Tracheal epithelial cell (primary cell): ENCODE measurements around the gene CDC42BPG. TPM values are rescaled to one million over a fixed set of nuclear protein-coding genes. Genes with fewer than 3 reads are reported as not detected.

Experiments used
- total RNA-seq: library from RNA; depleted of rRNA; stranded (reverse); fragments of >200 nt; gene quantifications from 2 replicates; pipeline ENCODE4 v1.2.1, GENCODE V29; 2014

The CDC42BPG gene
- 12.0 and 17.1 TPM in 2 replicates for total RNA-seq

GRCh38 chr11:64844330-64845128, at the start of gene CDC42BPG:
Gene CDC42BPG (minus strand): TSS chr11:64844653. CDS start chr11:64844569, 84 bp downstream.

GRCh38 chr11:64878494-64879243, 34.2 kb upstream of the CDC42BPG start, which contains the start of gene EHD1:
Gene EHD1 (minus strand): TSS chr11:64878621. CDS start chr11:64878464, 157 bp downstream.

GRCh38 chr11:64810271-64810890, 34.1 kb downstream of the CDC42BPG start, which contains the start of gene MEN1:
Gene MEN1 (minus strand): TSS chr11:64810551. CDS start chr11:64810109, 442 bp downstream.

GRCh38 chr11:64803158-64803845, 41.2 kb downstream of the CDC42BPG start, which contains the start of gene MAP4K2:
Gene MAP4K2 (minus strand): TSS chr11:64803214. CDS start chr11:64803149, 65 bp downstream.

GRCh38 chr11:64778473-64779298, 65.8 kb downstream of the CDC42BPG start, which contains the start of gene SF1:
Gene SF1 (minus strand): TSS chr11:64778542. CDS start chr11:64778392, 150 bp downstream.

Other genes starting within 250 kb of the CDC42BPG start
- not detected in 2 replicates for gene NRXN2, start 121.5 kb downstream of the CDC42BPG start, total RNA-seq
- gene RASGRP2, start 100.5 kb downstream of the CDC42BPG start, total RNA-seq: 0.48 TPM in 1 of 2 replicates, not detected in the other
- 0.21 TPM in 1 of 2 replicates, not detected in the other for gene PYGM, start 84.7 kb downstream of the CDC42BPG start, total RNA-seq
- 34.1 and 35.7 TPM in 2 replicates for gene SF1, start 66.1 kb downstream of the CDC42BPG start, total RNA-seq
- 14.7 and 16.0 TPM in 2 replicates for gene MAP4K2, start 41.4 kb downstream of the CDC42BPG start, total RNA-seq
- gene MEN1, start 34.1 kb downstream of the CDC42BPG start, total RNA-seq: 11.6 and 12.8 TPM in 2 replicates
- gene EHD1, start 34.0 kb upstream of the CDC42BPG start, total RNA-seq: 41.6 and 107 TPM in 2 replicates
- 11.7 and 13.5 TPM in 2 replicates for gene ATG2A, start 72.6 kb upstream of the CDC42BPG start, total RNA-seq
- 6.0 and 28.2 TPM in 2 replicates for gene PPP2R5B, start 80.0 kb upstream of the CDC42BPG start, total RNA-seq
- not detected in 2 replicates for gene GPHA2, start 91.2 kb upstream of the CDC42BPG start, total RNA-seq
- not detected in 2 replicates for gene MAJIN, start 127.5 kb upstream of the CDC42BPG start, total RNA-seq
- gene BATF2, start 152.3 kb upstream of the CDC42BPG start, total RNA-seq: 0.21 and 0.96 TPM in 2 replicates
- 76.9 and 109 TPM in 2 replicates for gene ARL2, start 169.5 kb upstream of the CDC42BPG start, total RNA-seq
- gene SNX15, start 182.8 kb upstream of the CDC42BPG start, total RNA-seq: 13.5 and 21.3 TPM in 2 replicates
- 9.9 and 14.5 TPM in 2 replicates for gene SAC3D1, start 196.6 kb upstream of the CDC42BPG start, total RNA-seq
- 15.9 and 18.1 TPM in 2 replicates for gene NAALADL1, start 213.9 kb upstream of the CDC42BPG start, total RNA-seq
- gene CDCA5, start 239.4 kb upstream of the CDC42BPG start, total RNA-seq: 0.43 and 1.7 TPM in 2 replicates
- 33.0 and 41.2 TPM in 2 replicates for gene ZFPL1, start 239.6 kb upstream of the CDC42BPG start, total RNA-seq